ENCODE results near the gene TMPRSS6. TPM values are rescaled to one million over a fixed set of nuclear protein-coding genes. Genes with fewer than 3 reads are reported as not detected.

TMPRSS6 gene
- total RNA-seq, 1 donor from 2014 or later = 0.53 TPM

DNA sequence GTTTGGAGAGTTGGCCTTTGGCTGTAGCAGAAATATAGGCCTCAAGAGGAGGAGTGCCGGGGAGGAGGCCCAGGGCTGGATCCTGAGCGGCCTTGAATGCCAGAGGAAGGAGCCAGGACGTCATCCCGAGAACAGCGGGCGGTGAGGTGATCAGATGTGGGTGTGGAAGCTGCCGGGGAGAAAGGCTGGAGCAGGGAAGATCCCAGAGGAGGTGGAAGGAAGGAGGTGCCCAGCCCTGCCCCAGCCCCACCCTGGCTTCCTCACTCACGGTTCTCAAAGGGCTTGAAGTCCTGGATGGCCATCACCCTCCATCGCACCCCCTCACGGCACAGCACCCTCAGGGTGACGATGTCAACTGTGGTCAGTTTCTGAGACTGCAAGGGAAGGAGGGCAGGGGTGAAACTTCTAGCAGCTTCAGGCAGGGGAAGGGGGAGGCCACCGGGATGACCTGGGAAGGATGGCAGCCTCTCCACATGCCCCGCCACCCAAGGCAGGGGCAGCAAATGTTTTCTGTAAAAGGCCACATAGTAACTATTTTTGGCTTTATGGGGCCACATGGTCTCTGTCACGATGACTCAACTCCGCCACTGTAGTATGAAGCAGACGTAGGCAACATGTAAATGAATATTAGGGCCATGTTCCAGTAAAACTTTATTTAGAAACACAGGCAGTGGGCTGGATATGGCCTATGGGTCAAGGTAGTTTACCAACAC is 29.5 kb upstream of the TMPRSS6 start:
- Histone ChIP-seq H3K4me3 (no peak overlapping the region), H3K36me3 (no peaks in the 10 kb centered on the region), H3K27me3 (ENCODE audit: low read depth) (no peaks in the 10 kb centered on the region), H3K27ac (no peak overlapping the region), H3K4me1 (no peaks in the 10 kb centered on the region), H3K9me3 (no peaks in the 10 kb centered on the region)
- TF ChIP-seq, protein P1, sequence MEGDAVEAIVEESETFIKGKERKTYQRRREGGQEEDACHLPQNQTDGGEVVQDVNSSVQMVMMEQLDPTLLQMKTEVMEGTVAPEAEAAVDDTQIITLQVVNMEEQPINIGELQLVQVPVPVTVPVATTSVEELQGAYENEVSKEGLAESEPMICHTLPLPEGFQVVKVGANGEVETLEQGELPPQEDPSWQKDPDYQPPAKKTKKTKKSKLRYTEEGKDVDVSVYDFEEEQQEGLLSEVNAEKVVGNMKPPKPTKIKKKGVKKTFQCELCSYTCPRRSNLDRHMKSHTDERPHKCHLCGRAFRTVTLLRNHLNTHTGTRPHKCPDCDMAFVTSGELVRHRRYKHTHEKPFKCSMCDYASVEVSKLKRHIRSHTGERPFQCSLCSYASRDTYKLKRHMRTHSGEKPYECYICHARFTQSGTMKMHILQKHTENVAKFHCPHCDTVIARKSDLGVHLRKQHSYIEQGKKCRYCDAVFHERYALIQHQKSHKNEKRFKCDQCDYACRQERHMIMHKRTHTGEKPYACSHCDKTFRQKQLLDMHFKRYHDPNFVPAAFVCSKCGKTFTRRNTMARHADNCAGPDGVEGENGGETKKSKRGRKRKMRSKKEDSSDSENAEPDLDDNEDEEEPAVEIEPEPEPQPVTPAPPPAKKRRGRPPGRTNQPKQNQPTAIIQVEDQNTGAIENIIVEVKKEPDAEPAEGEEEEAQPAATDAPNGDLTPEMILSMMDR (IDR thresholded peaks at IDR 0.05) = no peak
- intact Hi-C loops (cut with DNase I) = no loop called here
- no peak for DNase-seq
- no peak for ATAC-seq

DNA sequence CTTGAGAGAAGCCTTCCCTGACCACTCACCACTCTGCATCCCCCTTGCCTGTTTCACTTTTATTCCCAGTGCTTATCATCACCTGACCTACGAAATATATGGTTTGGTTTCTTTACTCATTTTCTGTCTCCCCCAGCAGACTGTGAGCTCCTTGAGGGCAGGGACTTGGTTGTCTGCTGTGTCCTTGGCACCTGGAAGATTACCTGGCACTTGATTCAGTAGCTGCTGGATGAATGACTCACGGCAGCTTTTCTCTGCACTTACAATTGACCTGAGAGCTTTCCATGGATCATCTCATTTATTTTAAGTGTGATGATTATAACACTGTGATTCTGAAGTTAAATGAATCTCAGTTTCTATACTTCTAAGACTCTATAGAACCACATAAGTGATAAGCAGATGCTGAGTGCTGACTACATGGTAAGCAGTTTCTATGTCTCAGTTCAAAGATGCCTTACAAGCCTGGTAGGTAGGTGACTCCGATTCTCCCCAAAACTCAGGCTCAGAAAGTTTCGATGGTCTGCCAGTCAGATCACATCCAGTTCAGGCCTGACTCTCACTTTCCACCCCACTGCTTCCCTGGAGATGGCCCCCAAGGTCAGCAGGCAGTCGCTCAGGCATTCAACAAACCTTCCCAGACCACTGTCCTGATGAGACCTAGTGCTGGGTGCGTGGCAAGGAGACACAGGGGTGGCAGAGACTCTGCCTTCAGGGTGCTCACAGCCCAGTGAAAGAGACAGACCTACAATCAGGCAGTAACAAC is 28.6 kb upstream of the TMPRSS6 start:
- intact Hi-C loops (cut with DNase I) = no loop called here
- Histone ChIP-seq H3K4me3 (no peak overlapping the region), H3K4me1 (no peaks in the 10 kb centered on the region), H3K27ac (no peak overlapping the region), H3K27me3 (ENCODE audit: low read depth) (no peaks in the 10 kb centered on the region), H3K9me3 (no peaks in the 10 kb centered on the region), H3K36me3 (no peaks in the 10 kb centered on the region)
- ATAC-seq (no peak), DNase-seq (no peak)
- TF ChIP-seq, protein P1 (IDR thresholded peaks at IDR 0.05) = no peak

DNA sequence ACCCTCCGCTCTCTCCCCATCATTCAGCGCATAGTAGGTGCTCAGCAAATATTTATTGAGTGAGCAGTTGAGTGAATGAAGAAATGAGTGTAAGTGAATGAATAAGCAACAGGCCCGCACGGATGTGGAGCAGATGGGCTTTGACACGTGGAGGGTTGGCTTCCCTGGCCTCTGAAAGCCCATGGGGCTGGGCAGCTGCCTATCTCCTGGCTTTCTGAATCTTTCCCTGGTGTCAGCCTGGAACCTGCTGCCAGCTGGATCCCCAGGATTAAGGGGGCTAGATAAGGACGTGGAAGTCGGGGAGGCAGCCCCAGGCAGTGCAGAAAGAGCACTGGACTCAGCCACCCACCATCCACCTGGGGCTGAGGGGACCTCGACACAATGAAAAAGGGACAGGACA is 27.6 kb upstream of the TMPRSS6 start:
- H3K36me3 ChIP-seq = no peaks in the 10 kb centered on the region
- no peaks in the 10 kb centered on the region for H3K4me1 ChIP-seq
- H3K4me3 ChIP-seq = no peak overlapping the region
- TF ChIP-seq, protein P1 (IDR thresholded peaks at IDR 0.05) = no peak
- H3K27ac ChIP-seq = no peak overlapping the region
- intact Hi-C loops (cut with DNase I) = no loop called here
- H3K27me3 ChIP-seq (ENCODE audit: low read depth) = no peaks in the 10 kb centered on the region
- H3K9me3 ChIP-seq = no peaks in the 10 kb centered on the region
- DNase-seq = no peak
- ATAC-seq = no peak

DNA sequence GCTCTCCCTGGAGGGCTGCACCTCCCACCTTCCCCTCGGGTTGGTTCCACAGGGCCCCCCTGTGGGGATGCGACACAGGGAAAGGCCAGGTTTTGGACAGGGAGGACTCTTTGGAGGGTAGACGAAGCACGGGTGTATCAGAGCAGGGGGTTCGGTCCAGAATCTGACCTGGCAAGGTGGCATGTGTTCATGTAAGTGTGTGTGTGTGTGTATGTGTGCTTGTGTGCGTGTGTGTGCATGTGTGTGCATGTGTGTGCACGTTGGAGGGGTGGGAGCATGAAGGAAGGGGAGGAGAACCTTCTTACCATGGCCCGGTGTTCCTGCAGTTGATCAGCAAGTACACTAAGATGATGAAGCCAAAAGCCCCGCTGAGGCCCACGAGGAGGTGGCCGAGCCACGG is 25.5 kb upstream of the TMPRSS6 start:
- TF ChIP-seq, protein P1 (IDR thresholded peaks at IDR 0.05) = no peak
- no peak overlapping the region for H3K4me3 ChIP-seq
- no peaks in the 10 kb centered on the region for H3K36me3 ChIP-seq
- ATAC-seq (no peak), DNase-seq (no peak)
- intact Hi-C loops (cut with DNase I) = no loop called here
- H3K27me3 ChIP-seq (ENCODE audit: low read depth) = no peaks in the 10 kb centered on the region
- H3K27ac ChIP-seq = no peak overlapping the region
- H3K4me1 ChIP-seq = no peaks in the 10 kb centered on the region
- H3K9me3 ChIP-seq = no peaks in the 10 kb centered on the region

DNA sequence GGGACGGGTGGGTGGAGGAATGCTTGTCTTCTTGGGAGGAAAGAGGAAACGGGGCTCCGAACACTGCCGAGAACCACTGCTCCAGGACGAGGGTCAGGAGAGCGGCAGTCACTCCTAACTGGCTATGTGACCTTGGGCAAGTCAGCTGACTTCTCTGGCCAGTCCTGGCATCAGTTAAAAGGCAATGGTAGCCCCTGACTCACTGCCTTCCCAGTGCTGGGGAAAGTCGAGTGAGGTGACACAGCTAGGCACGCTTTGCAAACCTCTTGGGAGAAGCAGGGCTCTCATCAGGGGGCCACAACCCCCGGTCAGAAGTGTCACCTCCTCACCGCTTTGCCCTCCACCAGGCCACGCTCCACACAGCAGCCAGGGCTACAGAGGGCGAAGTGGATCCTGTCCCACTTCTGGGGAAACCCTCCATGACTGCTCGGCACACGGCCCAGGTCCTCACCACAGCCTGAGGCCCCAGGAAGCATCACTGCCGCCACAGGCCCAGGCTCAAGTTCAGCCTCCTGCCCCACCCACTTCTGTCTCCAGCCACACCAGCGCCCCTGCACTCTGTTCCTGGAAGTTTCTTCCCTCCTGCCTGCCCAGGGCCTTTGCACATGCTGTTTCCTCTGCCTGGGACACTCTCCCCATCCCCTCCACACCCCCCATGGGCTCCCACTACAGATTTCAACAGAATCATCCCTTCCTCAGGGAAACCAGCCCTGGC is 23.9 kb upstream of the TMPRSS6 start:
- intact Hi-C loops (cut with DNase I) = no loop called here
- TF ChIP-seq, protein P1 (IDR thresholded peaks at IDR 0.05) = no peak
- Histone ChIP-seq H3K4me3 (no peak overlapping the region), H3K9me3 (no peaks in the 10 kb centered on the region), H3K4me1 (no peaks in the 10 kb centered on the region), H3K36me3 (no peaks in the 10 kb centered on the region), H3K27me3 (ENCODE audit: low read depth) (peaks cover under 1% of the 10 kb centered on the region), H3K27ac (no peak overlapping the region)
- DNase-seq (no peak), ATAC-seq (no peak)
